Stimulated activated CD8-positive, alpha-beta memory T cell treated with anti-CD3 and anti-CD28 coated beads, Interleukin-12 subunit alpha, Interleukin-12 subunit beta, amount 100 ng/mL, for 1 hour (primary cell): ENCODE results near the gene BIN2.
A peak's percentile ranks its signal among the peaks of the same experiment; 100 is the strongest.
"Not testable (repeated sequence)": the region's sequence is repeated elsewhere in the genome, so short reads cannot be mapped to it uniquely, and the experiment has no call there.

Source experiments
- DNase-seq: peaks from one replicate; pipeline ENCODE4 v3.0.0-alpha.2; 2020; ENCODE audit warnings: low read depth

Gene BIN2

DNA sequence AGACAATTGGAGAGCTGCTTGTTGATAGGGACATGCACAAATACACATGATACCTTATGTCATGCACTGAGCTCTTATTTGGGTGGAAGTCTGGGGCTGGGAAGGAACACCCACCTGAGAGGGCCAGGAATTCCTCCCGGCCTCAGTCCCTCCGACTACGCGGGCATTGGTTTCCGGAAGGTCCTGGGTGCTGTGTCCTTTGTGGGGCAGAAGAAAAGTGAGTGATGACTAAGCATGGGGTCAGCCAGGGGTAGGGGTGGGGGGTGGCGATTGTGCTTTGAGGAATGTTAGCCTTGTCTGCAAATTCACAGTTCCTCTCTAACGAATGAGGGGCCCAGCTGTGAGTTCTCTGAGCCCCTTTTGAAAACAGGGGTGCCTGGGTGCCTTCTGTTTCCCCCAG lies 21.7 kb upstream of the BIN2 start:
- DNase-seq = no peak

DNA sequence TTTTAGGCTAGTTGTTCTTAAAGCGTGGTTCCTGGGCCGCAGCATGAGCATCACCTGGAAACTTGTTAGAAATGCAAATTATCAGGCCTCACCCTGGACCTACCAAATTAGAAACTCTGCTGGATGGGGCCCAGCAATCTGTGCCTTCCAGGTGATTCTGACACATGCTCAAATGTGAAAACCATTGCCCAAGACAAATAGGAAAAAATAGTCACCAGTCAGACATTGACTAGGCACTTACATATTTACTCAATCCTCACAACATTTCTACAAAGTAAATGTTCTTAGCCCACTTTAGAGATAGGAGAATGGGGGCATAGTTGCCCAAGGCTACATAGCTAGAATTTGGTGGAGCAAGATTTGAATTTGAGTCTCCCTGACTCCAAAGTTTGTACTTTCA lies 19.2 kb upstream of the BIN2 start:
- no peak for DNase-seq

DNA sequence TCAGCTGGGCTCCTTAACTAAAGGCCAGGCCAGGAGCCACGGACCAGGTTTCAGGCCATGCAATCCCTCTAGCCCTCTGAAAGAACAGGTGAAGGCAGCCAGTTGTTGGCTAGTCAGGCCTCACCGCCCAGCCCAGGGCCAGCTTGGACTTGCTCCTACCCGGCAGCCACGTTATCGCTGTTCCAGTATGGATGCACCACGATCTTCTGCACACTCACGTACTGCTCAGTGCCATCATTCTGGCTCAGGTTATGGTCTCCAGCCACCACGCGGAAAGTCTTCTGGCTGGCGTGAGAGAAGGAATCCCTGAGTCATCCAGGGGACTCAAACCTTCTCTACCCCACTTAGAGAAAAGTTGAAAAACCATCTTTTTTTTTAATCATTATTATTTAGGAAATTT lies 18.4 kb upstream of the BIN2 start:
- no peak for DNase-seq

DNA sequence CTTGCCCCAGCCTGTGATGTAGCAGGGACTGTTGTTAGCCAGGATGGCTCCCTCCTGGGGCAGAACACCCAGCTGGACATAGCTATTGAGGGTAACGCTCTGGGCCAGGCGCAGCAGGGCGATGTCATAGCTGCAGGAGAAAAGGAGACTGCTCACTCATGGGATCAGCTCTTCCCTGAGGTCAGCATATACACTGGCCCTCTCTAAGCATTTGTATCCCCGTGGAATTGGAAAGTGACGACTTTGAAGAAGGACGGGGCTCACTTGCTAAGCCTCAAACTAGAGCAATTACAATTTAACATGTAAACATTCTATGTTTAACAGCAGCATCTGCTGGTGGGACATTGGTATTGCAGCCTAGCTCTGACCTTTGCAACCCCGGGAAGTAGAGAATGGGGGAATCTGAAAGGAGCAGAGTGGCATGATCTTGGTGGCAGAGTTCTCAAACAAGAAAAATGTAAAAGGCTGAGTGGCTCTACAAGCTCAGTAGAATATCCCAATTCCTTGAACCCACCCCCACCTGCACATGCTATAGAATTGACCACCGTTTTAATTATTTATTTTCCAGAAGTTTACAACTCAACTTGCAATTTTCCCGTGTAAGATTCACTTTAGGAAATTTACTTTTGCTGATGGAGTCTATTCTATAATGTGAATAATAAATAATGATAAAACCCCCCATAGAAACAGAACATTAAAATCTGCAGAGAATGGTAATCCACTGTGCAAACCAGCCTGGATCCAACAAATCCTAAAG lies 17.5 kb upstream of the BIN2 start:
- DNase-seq = peak; percentile 50

DNA sequence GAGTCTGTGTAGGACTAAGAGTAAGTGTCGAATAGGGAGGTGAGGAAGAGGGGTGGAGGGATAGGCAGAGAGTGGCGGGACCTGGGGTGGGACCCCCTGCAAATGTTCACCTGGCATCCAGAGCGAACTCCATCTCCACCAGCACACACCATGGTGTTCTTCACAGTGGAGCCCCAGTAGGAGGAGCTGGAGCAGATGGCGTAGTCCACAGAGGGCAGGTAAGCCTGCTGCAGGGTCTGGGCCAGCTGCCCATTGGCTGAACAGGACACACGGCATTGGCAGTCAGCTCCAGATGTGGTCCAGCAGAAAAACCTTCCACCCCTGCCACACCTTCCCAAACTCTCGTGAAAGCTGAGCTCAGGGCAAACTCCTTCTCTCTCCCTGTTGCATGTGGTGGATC lies 15.8 kb upstream of the BIN2 start:
- no peak for DNase-seq

DNA sequence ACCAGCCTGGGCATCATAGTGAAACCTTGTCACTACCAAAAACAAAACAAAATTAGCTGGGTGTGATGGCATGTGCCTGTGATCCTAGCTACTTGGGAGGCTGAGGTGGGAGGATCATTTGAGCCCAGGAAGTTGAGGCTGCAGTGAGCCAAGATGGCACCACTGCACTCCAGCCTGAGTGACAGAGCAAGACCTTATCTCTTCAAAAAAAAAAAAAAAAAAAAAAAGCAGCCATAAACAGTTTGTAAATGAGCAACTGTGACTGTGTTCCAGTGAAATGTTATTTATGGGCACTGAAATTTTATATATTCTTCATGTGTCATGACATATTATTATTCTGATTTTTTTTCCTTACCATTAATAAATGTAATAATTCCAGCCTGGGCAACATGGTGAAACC lies 13.4 kb upstream of the BIN2 start:
- not testable (repeated sequence) for DNase-seq

DNA sequence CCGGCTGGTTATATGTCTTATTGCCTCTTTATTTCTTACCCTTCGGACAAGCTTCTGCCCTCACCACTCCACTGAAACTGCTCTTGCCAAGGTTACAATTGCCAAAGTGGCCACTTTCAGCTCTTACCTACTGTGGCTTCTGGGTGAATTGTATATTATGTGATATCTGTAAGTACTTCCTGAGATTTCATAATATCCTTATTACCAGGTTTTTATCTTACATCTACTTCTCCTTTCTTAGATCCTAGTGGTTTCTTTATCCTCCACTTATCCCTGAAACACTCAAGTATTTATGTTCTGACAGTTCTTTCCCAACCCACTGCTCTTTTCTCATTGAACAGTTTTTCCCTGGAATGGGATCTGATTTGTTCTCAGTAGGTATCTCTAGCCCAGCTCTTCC lies 12.0 kb upstream of the BIN2 start:
- DNase-seq = no peak

DNA sequence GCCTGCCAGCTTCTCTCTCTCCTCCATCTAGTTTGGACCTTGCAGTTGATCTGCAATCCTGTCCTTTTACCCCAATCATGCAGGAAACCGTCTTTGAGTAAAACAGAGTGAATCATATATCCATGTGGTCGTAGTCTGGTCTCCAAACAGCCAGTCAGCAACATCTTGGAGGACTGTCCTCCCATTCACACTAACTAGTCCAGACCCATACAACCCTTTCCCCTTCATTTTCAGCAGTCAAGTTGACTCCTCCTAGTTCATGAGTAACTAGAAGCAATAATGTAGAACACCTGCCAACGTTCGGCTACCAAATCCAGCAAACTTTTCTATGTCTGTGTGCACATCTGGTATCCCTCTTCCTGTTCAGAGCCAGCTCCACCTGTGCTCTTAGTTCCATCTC lies 10.8 kb upstream of the BIN2 start:
- DNase-seq = no peak

DNA sequence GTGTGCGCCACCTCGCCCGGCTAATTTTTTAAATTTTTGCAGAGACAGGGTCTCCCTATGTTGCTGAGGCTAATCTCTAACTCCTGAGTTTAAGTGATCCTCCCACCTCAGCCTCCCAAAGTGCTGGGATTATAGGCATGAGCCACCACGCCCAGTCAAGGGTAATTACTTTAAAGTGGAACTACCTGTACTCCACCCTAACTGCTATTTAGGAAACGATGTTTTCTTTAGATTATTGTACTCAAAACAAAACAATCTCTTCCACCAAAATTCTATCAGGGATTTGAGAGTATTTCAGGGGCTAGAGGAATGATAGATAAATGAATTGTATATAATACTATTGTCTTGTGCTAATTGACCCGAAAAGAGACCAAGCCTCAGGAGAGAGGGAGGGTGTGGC lies 9.6 kb upstream of the BIN2 start:
- no peak for DNase-seq

DNA sequence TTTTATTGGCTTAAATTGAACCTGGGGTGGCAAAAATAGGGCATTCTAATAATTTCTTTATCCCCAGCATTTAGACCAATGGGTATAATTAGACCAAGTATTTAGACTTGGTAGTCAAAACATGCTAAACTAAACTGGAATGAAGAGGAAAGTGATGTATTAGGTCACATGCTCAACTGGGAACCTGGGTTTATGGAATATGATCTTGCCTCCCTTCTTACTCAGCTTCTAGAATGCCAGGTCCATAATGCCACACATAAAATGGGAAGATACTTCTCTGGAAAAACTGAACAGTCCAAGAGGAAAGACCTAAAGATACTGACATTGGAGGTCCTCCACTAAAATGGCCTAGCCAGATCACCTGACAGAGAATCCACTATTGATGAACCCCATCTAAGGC lies 6.2 kb upstream of the BIN2 start:
- DNase-seq = no peak

DNA sequence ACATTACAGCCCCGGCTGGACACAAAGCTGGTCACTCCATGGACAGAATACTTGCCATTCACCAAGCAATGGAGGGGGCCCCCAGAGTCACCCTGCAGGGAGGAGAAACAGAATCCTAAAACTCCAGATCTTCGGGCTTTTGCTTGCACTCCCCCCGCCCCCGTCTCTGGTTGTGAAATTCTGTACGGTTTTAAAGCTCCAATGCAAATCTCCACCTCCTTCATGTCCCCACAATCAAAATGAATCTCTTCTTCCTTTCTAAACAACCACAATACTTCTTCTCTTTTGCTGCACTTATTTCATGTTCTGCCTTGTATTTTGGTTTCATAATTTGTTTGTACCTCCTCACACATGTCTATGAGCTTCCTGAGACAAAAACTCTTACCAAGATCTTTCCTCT lies 5.8 kb upstream of the BIN2 start:
- DNase-seq = no peak

DNA sequence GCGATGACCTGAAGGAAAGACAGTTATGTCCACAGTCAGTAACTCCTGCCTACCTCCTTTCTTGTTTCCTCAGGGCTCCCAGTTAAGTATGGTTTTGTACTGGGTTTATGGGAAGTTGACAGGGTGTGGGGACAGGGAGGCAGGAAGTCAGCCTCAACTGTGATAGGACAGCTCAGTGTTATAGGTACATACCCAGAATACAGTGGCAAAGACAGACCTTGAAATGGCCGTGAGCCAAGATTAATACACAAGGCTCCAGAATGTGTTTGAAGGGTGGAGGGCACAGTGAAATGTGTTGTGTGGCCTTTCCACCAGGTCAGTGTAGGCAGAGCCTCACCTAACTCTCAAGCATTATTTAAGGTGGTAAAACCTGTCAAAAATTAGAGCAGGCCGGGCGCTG lies 4.6 kb upstream of the BIN2 start:
- DNase-seq = no peak

DNA sequence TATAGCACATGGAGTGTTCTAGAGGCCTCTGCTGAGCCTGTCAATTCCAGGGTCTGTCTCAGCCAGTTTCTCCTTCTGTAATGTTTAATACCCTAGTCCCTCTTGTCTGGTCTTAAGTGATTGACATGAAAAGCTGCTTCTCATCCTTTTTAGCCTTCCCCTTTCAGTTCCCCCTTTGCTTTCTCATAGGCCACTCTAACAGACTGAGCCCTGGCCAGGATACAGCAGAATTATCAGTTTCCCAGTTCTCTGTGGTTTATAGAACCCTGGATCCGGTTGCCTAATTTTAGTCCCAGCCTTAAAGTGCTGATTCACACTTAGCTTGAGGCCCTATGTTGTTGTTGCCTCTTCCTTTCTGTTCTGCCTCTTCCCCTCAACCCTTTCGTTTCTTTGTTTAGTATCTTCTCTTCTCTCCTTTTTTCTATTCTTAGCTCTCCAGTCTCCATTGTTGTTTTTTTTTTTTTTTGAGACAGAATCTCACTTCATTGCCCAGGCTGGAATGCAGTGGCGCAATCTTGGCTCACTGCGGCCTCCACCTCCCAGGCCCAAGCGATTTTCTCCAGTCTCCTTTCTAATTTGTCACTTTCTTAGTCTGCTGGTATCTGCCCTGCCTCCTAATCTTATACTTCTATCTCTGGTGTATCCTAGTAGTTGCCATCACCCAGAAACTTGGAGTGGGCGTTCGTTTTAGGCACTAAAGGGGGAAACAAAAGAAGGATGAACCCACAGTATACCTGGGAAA lies 2.9 kb upstream of the BIN2 start:
- DNase-seq = no peak

DNA sequence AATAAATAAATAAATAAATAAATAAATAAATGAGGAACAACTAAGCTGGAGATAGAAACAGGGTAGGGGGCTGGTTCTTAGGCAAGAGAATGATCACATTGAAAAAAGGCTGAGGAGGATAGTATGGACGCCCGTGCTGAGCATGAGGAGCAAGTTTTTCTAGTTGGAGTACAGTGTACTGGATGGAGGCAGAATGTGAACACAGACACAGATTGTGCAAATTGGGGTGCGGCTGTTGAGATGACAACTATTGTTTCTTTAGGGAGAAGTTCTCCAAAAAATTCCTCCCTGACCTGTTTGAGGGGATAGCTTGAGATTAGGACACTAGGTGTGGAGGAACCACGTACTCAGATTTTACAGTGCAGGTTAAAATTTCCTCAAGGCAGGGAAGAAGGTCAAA lies 979 bp upstream of the BIN2 start:
- DNase-seq = no peak

DNA sequence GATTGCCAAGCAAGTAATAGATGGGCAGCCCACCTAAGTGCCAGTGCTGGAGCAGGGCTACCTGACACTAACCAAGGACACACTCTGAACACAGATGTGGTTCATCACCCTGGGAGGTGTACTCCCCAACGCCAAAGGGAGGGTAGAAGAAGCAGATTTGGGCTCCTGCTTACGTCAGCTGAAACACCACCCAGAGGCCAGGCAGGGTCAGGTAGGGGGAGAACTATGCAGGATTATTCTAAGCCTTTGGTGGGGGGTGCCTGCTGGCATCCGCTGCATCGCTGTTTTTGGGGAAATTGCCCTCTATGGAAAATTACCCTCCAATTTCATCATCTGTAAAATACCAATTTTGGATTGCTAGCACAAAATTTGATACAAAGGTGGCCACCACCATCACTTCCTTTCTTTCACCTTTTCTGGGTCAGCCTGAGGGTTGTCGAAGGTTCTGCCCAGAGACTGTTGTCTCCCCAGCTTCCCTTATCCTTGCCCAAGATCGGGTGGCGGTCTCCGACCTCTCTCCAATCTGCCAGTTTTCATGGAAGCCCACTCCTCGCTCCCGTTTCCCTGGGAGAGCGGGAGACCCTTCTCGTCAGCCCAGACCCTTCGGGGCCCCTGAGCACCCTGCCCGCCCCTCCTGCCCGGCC lies 535 bp downstream of the BIN2 start:
- peak; percentile 40 for DNase-seq

DNA sequence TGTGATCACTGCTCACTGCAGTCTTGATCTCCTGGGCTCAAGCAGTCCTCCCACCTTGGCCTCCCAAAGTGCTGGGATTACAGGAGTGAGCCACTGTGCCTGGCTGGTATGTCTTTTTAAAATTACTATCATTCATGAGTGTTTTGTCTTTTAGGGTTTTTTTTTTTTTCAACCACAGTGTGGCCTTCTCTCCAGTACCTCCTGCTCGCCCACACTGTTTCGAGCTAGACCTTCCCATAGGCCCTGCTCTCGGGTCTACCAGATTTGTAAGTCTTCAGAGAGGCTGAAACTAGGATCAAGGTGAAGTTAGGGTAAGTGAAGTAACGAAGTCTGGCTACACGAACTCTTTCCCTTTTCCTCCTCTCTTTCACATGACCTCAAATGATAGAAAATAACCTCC lies 1.5 kb downstream of the BIN2 start:
- DNase-seq = no peak

DNA sequence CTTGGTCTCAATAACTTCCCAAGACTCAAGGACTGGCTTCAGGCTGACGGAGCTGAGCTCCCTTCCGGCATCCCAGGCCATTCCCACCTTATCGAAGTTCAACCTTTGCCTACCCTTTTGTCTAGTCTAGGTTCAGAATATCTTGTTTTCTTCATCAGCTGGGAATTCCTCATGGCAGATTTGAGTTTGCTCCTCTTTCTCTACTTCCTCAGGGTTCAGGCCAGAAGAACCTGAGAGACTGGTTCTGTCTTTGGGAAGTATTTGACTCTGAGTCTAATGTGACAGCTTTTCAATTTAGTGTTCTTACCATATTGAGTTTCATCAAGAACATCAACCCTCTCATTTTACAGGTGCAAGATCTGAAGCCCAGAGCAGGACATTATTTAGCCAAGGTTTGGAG lies 2.1 kb downstream of the BIN2 start:
- DNase-seq = no peak

DNA sequence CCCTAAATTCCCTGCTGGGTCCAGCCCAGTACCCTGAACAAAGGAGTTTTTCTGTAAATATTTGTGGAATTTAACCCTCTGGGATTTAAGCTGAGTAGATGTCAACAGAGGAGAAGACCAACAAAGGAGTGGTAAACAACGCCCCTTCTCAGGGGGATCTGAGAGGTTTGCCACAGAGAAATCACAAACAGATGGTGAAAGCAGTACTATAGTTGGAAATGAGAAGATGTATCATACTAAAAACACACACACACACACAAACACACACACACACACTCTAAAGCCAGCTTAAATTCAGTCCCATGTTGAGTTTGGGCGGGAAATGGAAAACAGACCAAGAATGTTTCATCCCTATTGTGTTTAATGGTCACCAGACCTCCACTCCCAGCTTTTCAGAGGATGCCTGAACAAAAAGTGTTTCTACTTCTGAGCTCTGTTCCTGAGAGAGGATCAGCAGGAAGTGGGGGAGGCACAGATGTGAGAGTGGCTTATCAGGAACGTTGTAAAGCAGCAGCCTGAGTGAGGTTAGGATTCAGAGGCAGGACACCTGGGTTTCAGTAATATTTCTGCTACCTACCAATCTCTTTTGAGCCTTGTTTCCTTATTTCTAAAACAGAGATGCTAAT lies 3.2 kb downstream of the BIN2 start:
- DNase-seq = no peak

DNA sequence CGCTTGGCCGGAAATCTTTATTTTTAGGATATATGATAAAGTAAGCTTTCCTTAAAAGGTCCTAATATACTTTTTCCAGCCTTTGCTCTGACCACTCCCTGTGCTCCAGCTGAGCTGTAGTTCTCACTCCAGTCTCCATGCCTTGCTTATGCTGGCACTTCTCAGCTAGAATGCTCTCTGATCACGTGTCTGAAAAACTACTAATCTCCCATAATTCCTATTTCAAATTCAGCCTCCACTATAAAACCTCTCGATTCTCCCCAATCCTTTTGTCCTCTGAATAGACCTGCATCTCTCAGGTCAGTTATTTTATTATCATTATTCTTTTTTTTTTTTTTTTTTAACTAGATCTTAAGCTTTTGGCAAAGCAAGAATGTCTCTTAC lies 3.7 kb downstream of the BIN2 start:
- no peak for DNase-seq

DNA sequence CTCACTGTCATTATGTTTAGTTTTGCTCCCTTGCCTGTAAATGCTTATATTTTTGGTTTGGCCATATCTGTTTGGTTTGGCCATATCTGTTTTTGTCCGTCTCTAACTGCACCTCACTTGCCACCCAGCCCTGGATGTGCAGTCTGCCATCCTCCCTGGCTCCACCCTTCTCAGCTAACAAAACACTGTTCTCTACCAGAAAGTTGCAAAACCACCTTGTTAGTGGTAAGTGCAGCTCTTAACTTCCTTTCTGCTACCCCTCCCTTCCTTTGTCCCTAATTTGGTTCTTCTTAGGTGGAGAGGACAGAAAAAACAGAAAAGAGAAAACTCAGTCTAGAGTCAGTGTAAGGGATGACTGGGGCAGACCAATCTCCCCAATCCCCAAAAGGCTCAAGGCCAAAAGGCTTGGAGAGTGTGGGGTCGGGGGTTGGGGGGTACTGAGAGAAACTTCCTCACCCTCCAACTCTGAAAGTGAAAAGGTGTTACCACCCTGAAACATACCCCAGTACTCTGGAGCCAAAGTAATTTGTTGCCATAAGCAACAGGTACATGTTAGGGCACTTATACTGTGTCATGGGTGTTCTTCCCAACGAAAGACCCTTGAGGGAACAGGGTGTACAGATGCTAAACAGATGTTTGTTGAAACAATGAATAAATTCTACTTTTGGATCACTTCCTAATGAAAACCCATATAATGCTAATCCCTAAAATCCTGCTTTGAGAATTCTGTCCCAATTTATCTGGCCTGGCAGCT lies 5.0 kb downstream of the BIN2 start:
- DNase-seq = no peak

DNA sequence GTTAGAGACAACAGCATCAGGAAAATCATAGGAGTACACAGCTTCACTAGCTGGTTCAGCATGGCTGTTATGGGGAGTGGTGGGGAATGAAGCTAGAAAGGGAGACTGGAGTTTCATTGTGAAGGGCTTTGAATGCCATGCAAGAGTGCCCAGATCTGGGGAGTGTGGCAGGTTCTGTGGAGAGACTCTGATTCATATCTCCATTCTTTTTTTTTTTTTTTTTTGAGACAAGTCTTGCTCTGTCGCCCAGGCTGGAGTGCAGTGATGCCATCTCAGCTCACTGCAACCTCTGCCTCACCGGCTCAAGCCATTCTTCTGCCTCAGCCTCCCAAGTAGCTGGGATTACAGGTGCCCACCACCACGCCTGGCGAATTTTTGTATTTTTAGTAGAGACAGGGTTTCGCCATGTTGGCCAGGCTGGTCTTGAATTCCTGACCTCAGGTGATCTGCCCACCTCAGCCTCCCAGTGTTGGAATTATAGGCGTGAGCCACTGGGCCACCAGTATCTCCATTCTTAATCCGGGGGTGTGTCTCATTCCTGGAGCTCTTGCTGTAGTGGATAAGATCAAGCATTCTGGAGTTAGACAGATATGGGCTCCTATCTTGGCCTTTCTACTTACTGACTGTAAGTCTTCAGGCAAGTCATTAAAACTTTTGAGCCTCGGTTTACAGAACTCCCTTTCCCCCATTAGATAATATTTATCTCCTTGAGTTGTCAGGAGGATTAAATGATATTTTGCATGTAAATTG lies 5.7 kb downstream of the BIN2 start:
- not testable (repeated sequence) for DNase-seq

DNA sequence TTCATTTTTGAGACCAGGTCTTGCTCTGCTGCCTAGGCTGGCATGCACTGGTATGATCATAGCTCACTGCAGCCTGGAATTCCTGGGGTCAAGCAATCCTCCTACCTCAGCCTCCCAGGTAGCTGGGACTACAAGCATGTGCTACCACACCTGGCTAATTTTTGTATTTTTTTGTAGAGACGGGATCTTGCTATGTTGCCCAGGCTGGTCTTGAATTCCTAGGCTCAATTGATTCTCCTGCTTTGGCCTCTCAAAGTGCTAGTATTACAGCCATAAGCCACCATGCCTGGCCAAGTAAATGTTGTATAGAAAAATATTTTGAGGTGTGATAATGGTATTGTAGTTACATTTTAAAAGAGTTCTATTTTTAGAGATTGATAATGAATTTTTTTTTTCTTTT lies 12.6 kb downstream of the BIN2 start:
- DNase-seq = no peak
